ENCODE data around the gene NEMP1.
"Not testable (repeated sequence)": the region's sequence is repeated elsewhere in the genome, so short reads cannot be mapped to it uniquely, and the experiment has no call there.

Gene NEMP1

GRCh38 chr12:57078519-57079404 lies at the start of gene NEMP1:
Gene NEMP1 (minus strand): TSS chr12:57078791. CDS start chr12:57078745, 46 bp downstream.
- peak; percentile 91 to 96 for DNase-seq (ENCODE audit: low read depth in 2 of 2)

- DNase-seq (ENCODE audit: low read depth in 2 of 2): peak; percentile 62 to 71
Observed at GRCh38 chr12:57127726-57128518, 49.3 kb upstream of the NEMP1 start, which contains the start of gene LRP1. Gene LRP1 (plus strand): TSS chr12:57128483. CDS start chr12:57128965, 482 bp downstream.

GRCh38 chr12:57127101-57127725 lies 48.6 kb upstream of the NEMP1 start:
- DNase-seq (ENCODE audit: low read depth in 2 of 2): peak; percentile 60 to 72

- DNase-seq (ENCODE audit: low read depth in 2 of 2): no peak
Observed at GRCh38 chr12:57126561-57126960, 48.0 kb upstream of the NEMP1 start.

- no peak for DNase-seq (ENCODE audit: low read depth in 2 of 2)
Observed at GRCh38 chr12:57126061-57126460, 47.5 kb upstream of the NEMP1 start.

- DNase-seq (ENCODE audit: low read depth in 2 of 2): peak; percentile 55 to 62
Observed at GRCh38 chr12:57124261-57124877, 45.8 kb upstream of the NEMP1 start.

- no peak for DNase-seq (ENCODE audit: low read depth in 2 of 2)
Observed at GRCh38 chr12:57123813-57124212, 45.2 kb upstream of the NEMP1 start.

- DNase-seq (ENCODE audit: low read depth in 2 of 2): not testable (repeated sequence)
Observed at GRCh38 chr12:57120718-57121117, 42.1 kb upstream of the NEMP1 start.

GRCh38 chr12:57119294-57120085 lies 40.9 kb upstream of the NEMP1 start:
- no peak for DNase-seq (ENCODE audit: low read depth in 2 of 2)

GRCh38 chr12:57118711-57119271 lies 40.2 kb upstream of the NEMP1 start:
- no peak for DNase-seq (ENCODE audit: low read depth in 2 of 2)

GRCh38 chr12:57116580-57117281 lies 38.1 kb upstream of the NEMP1 start:
- DNase-seq (ENCODE audit: low read depth in 2 of 2): no peak

GRCh38 chr12:57112492-57113294 lies 34.1 kb upstream of the NEMP1 start:
- DNase-seq (ENCODE audit: low read depth in 2 of 2): no peak

GRCh38 chr12:57111031-57111734 lies 32.6 kb upstream of the NEMP1 start, which contains the start of gene STAT6:
Gene STAT6 (minus strand): TSS chr12:57111362. CDS start chr12:57108278, 3,084 bp downstream.
- peak; percentile 75 to 81 for DNase-seq (ENCODE audit: low read depth in 2 of 2)

- DNase-seq (ENCODE audit: low read depth in 2 of 2): peak; percentile 63 to 73
Observed at GRCh38 chr12:57110104-57111030, 31.8 kb upstream of the NEMP1 start.

GRCh38 chr12:57109207-57110103 lies 30.9 kb upstream of the NEMP1 start:
- no peak for DNase-seq (ENCODE audit: low read depth in 2 of 2)

Measured in stimulated activated CD8-positive, alpha-beta memory T cell treated with anti-CD3 and anti-CD28 coated beads, Interleukin-7, amount 100 ng/mL, for 4 hours (primary cell).